Adipocyte (in vitro differentiated cells): ENCODE results near the gene FCHO2.
"Not testable (repeated sequence)": the region's sequence is repeated elsewhere in the genome, so short reads cannot be mapped to it uniquely, and the experiment has no call there.

Source experiments
- DNase-seq: peaks from one replicate; pipeline ENCODE4 v3.0.0-alpha.2; 2015; ENCODE audit warnings: low read depth
- H3K27me3 ChIP-seq: replicated peaks from 2 replicates; pipeline ENCODE4 v1.7.0; 2013; ENCODE audit warnings: mild to moderate bottlenecking, low read length, moderate library complexity; ENCODE audit not compliant: control insufficient read depth, insufficient read depth
- H3K36me3 ChIP-seq: 2 replicates; pipeline ENCODE4 v1.7.0; 2013; ENCODE audit warnings: low read length, mild to moderate bottlenecking, moderate library complexity; ENCODE audit not compliant: control insufficient read depth, insufficient read depth, severe bottlenecking
- H3K4me1 ChIP-seq: 2 replicates; pipeline ENCODE4 v1.7.0; 2013; ENCODE audit warnings: mild to moderate bottlenecking, low read length, moderate library complexity; ENCODE audit not compliant: control insufficient read depth, insufficient read depth
- H3K4me3 ChIP-seq: 2 replicates; pipeline ENCODE4 v1.7.0; 2013; ENCODE audit warnings: mild to moderate bottlenecking, low read length, moderate library complexity
- H3K9ac ChIP-seq: 2 replicates; pipeline ENCODE4 v1.7.0; 2013; ENCODE audit warnings: mild to moderate bottlenecking, low read length, moderate library complexity
- H3K9me3 ChIP-seq: 2 replicates; pipeline ENCODE4 v1.7.0; 2013; ENCODE audit warnings: mild to moderate bottlenecking, low read length, moderate library complexity; ENCODE audit not compliant: control insufficient read depth

The FCHO2 gene

DNA sequence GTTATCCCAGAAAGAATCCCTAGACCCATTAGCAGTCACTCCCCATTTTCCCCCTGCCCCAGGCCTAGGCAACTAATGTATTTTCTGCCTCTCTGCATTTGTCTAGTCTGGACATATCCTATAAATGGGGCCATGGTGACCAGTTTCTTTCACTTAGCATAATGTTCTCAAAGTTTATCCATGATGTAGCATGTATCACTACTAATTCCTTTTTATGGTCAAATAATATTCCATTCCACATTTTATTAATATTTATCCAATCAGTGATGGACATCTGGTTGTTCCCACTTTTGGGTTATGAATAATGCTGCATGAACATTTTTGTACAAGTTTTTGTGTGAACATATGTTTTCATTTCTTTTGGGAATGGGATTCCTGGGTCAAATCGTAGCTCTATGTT lies 1.5 kb downstream of the FCHO2 start:
- no peaks in the 10 kb centered on the region for H3K36me3 ChIP-seq
- peaks cover 22% of the 10 kb centered on the region for H3K4me1 ChIP-seq
- DNase-seq = no peak
- H3K9ac ChIP-seq = peak overlapping the region; percentile 90
- peak overlapping the region; percentile 94 for H3K4me3 ChIP-seq
- no peaks in the 10 kb centered on the region for H3K27me3 ChIP-seq
- H3K9me3 ChIP-seq = no peaks in the 10 kb centered on the region

DNA sequence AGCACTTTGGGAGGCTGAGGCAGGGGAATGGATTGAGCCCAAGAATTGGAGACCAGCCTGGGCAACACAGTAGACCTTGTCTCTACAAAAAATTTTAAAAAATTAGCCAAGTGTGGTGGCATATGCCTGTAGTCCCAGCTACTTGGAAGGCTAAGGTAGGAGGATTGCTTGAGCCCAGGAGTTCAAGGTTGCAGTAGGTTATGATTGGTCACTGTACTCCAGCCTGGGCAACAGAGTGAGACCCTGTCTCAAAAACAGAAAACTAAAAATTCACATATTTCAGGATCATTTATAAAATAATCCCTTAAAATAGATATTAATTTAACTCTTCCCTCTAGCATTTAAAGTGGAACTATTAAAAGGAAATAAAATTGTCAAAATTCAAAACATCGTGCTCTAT lies 3.4 kb downstream of the FCHO2 start:
- Histone ChIP-seq H3K4me1 (peaks cover 14% of the 10 kb centered on the region), H3K27me3 (no peaks in the 10 kb centered on the region), H3K9me3 (no peaks in the 10 kb centered on the region), H3K36me3 (no peaks in the 10 kb centered on the region), H3K9ac (no peak overlapping the region), H3K4me3 (no peak overlapping the region)
- no peak for DNase-seq

DNA sequence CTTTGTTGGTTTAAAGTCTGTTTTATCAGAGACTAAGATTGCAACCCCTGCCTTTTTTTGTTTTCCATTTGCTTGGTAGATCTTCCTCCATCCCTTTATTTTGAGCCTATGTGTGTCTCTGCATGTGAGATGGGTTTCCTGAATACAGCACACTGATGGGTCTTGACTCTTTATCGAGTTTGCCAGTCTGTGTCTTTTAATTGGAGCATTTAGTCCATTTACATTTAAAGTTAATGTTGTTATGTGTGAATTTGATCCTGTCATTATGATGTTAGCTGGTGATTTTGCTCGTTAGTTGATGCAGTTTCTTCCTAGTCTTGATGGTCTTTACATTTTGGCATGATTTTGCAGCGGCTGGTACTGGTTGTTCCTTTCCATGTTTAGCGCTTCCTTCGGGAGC lies 18.6 kb downstream of the FCHO2 start:
- DNase-seq = not testable (repeated sequence)

GRCh38 chr5:72976810-72977209 lies 21.0 kb downstream of the FCHO2 start:
- H3K36me3 ChIP-seq, DNase-seq, H3K9me3 ChIP-seq: not testable (repeated sequence)

More for the DNA sequence above, 18.6 kb downstream of the FCHO2 start:
- H3K9me3 ChIP-seq, H3K27me3 ChIP-seq, H3K4me1 ChIP-seq, H3K9ac ChIP-seq, H3K36me3 ChIP-seq, H3K4me3 ChIP-seq: not testable (repeated sequence)

GRCh38 chr5:72985719-72986118 lies 29.9 kb downstream of the FCHO2 start:
- no peaks in the 10 kb centered on the region for H3K4me1 ChIP-seq
- peaks cover 2% of the 10 kb centered on the region for H3K36me3 ChIP-seq
- H3K27me3 ChIP-seq = no peaks in the 10 kb centered on the region
- H3K9me3 ChIP-seq = no peaks in the 10 kb centered on the region
- H3K4me3 ChIP-seq = no peak overlapping the region
- H3K9ac ChIP-seq = no peak overlapping the region
- no peak for DNase-seq

More at GRCh38 chr5:72976810-72977209, 21.0 kb downstream of the FCHO2 start:
- H3K9ac ChIP-seq, H3K4me1 ChIP-seq, H3K4me3 ChIP-seq, H3K27me3 ChIP-seq: not testable (repeated sequence)

- H3K4me1 ChIP-seq = no peaks in the 10 kb centered on the region
- no peak overlapping the region for H3K9ac ChIP-seq
- H3K9me3 ChIP-seq = no peaks in the 10 kb centered on the region
- DNase-seq = no peak
- H3K36me3 ChIP-seq = peaks cover 11% of the 10 kb centered on the region
- no peak overlapping the region for H3K4me3 ChIP-seq
- H3K27me3 ChIP-seq = no peaks in the 10 kb centered on the region
Observed at GRCh38 chr5:72988769-72989168, 32.9 kb downstream of the FCHO2 start.

DNA sequence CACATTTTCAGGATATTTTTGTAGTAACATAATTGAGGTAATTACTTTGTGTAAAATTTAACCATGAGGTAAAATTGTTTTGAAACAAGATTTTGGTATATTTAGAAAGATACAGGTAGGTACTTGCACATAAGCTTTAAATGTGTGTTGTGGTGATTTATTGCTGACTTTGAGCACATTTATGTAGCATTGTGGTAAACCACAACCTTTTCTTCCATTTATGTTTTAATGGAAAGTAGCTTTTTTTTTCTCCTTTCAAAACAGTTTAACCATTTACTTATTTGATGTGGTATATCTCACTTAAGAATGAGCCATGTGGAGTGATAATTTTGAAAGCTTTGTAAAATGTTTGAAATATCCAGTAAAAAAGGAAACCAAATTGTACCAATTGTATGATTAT lies 35.6 kb downstream of the FCHO2 start:
- Histone ChIP-seq H3K4me3 (no peak overlapping the region), H3K27me3 (no peaks in the 10 kb centered on the region), H3K4me1 (no peaks in the 10 kb centered on the region), H3K36me3 (peaks cover 16% of the 10 kb centered on the region), H3K9ac (no peak overlapping the region), H3K9me3 (no peaks in the 10 kb centered on the region)
- DNase-seq = no peak

DNA sequence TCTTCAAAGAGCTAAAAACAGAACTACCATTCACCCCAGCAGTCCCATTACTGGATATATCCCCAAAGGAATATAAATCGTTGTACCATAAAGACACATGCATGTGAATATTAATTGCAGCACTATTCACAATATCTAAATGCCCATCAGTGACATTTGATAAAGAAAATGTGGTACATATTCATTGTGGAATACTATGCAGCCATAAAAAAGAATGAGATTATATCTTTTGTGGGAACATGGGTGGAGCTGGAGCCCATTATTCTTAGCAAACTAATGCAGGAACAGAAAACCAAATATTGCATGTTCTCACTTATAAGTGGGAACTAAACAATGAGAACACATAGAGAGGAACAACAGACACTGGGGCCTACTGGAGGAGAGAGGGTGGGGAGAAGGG lies 38.7 kb downstream of the FCHO2 start:
- H3K9me3 ChIP-seq = no peaks in the 10 kb centered on the region
- no peak for DNase-seq
- H3K4me1 ChIP-seq = no peaks in the 10 kb centered on the region
- no peak overlapping the region for H3K9ac ChIP-seq
- peaks cover 26% of the 10 kb centered on the region for H3K36me3 ChIP-seq
- H3K4me3 ChIP-seq = no peak overlapping the region
- no peaks in the 10 kb centered on the region for H3K27me3 ChIP-seq

DNA sequence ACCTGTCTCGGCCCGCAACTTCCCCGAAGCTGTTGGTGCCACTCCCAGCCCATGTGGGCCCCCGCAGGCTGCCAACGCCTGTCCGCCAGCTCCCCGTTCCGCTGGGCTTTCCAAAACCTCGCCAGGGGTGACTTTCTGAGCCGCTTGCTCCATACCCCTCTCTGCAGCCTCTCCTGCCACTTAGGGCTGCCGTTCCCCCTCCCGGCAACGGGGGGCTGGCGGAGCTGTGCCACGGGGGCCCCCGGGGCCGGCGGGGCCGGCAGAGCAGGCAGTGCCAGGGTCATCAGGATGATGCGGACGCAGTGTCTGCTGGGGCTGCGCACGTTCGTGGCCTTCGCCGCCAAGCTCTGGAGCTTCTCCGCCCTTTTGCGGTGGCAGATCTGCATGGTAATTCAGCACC lies 40.8 kb downstream of the FCHO2 start:
- no peak overlapping the region for H3K4me3 ChIP-seq
- H3K36me3 ChIP-seq = peaks cover 16% of the 10 kb centered on the region

DNA sequence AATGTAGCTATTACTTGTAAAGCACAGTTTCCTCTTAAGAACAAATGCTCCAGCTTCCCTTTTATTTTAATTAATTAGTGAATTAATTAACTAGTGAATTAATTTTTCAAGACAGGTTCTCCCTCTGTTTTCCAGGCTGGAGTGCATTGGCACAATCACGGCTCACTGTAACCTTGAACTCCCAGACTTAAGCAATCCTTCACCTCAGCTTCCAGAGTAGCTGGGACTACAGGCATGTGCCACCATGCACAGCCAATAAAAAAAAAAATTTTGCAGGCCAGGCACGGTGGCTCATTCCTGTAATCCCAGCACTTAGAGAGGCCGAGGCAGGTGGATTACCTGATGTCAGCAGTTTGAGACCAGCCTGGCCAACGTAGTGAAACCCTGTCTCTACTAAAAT lies 44.1 kb downstream of the FCHO2 start:
- Histone ChIP-seq H3K9ac (no peak overlapping the region), H3K4me1 (no peaks in the 10 kb centered on the region), H3K4me3 (no peak overlapping the region), H3K36me3 (peaks cover 11% of the 10 kb centered on the region), H3K9me3 (no peaks in the 10 kb centered on the region), H3K27me3 (no peaks in the 10 kb centered on the region)
- no peak for DNase-seq

More for the DNA sequence above, 40.8 kb downstream of the FCHO2 start:
- no peaks in the 10 kb centered on the region for H3K9me3 ChIP-seq
- no peak overlapping the region for H3K9ac ChIP-seq
- DNase-seq = no peak
- H3K27me3 ChIP-seq = no peaks in the 10 kb centered on the region
- no peaks in the 10 kb centered on the region for H3K4me1 ChIP-seq

GRCh38 chr5:73005886-73006285 lies 50.0 kb downstream of the FCHO2 start:
- no peak overlapping the region for H3K4me3 ChIP-seq
- no peak overlapping the region for H3K9ac ChIP-seq
- no peaks in the 10 kb centered on the region for H3K9me3 ChIP-seq
- no peaks in the 10 kb centered on the region for H3K27me3 ChIP-seq
- DNase-seq = peak; percentile 18
- H3K4me1 ChIP-seq = peaks cover 7% of the 10 kb centered on the region
- H3K36me3 ChIP-seq = peaks cover 5% of the 10 kb centered on the region

- no peak overlapping the region for H3K9ac ChIP-seq
- H3K9me3 ChIP-seq = no peaks in the 10 kb centered on the region
- H3K4me1 ChIP-seq = peaks cover 7% of the 10 kb centered on the region
- H3K4me3 ChIP-seq = no peak overlapping the region
- DNase-seq = no peak
- no peaks in the 10 kb centered on the region for H3K27me3 ChIP-seq
- H3K36me3 ChIP-seq = peaks cover 7% of the 10 kb centered on the region
Observed at GRCh38 chr5:73007051-73007450, 51.2 kb downstream of the FCHO2 start.
